22Rv1 (cell line): ENCODE data around the gene MIPOL1.

Experiments
- CTCF ChIP-seq: fragments of 450-650 bp; IDR thresholded peaks from 2 replicates; pipeline ENCODE4 v1.5.1; 2017; ENCODE audit warnings: mild to moderate bottlenecking
- ZFX ChIP-seq: fragments of 450-650 bp; IDR thresholded peaks from 2 replicates; pipeline ENCODE4 v1.6.1; 2017; ENCODE audit warnings: antibody characterized with exemption, borderline replicate concordance

GRCh38 chr14:37566811-37567371 lies 369.2 kb downstream of the MIPOL1 start:
- TF ChIP-seq CTCF, result no peak
- no peak for TF ChIP-seq ZFX
